Head of caudate nucleus (tissue), 42 donors: ENCODE measurements around the gene SLC10A7.

Source experiments
- DNase-seq, 42 donors: peaks; one replicate each; pipeline versions ENCODE4 v3.0.0 to v3.0.0-alpha.2; 2020 to 2021; ENCODE audit warnings: mixed read lengths in 7 of 42
- intact Hi-C: fragments of 100-400 bp; cut with DNase I; formaldehyde crosslinking; loops from one replicate; pipeline ENCODE4 v1.15.0; 2022

Gene SLC10A7

DNA sequence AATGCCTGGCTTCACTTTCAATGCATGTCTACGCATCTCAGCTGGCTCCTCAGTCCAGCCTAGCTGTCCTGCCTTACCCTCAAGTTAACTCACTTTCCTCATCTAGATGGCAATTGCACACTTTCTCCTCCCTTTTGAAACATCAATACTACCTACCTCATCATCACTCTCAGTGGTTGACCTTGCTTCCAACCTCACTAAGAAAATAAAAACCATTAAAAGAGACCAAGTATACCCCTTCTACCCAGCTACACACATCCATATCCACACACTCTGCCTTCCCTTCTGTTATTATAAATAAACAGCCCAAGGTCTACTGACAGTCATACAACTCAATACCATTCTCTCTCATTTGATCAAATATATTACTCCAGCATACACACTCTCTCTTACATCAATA lies 21.5 kb downstream of the SLC10A7 start:
- no peak for DNase-seq
- intact Hi-C loops, result no loop called here

DNA sequence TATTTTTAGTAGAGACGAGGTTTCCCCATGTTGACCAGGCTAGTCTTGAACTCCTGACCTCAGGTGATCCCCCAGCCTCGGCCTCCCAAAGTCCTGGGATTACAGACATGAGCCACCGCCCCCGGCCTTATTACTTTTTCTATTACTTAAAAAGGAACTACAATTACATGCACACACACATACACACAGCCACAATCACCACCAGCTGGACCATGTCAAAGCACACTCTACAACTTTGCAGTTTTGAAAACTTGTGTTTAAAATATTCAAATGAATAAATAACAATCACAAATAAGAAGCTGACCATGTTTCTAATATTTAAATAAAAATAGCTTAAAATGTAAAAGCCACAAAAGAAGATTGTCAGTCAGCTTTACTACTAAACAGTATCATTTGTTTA lies 23.4 kb downstream of the SLC10A7 start:
- no peak for DNase-seq
- intact Hi-C loops, result no loop called here

DNA sequence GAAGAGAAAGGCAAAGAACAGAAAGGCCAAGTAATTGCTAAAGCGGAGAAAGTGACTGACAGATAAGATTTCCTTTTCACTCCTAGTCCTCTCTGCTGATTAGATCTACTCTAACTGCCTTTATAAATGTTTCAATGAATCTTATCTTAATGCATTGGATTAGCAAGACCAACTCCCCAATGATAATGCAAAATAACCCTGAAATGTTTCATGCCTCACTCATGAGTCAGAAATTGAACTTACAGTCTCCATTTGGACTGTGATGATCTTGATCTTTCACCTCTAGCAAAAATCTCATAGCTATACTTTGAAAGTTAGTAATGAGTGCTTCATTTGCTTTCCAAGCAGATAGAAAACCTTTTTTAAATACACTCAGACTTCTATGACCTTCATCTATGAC lies 26.5 kb downstream of the SLC10A7 start:
- intact Hi-C loops, result no loop called here

DNA sequence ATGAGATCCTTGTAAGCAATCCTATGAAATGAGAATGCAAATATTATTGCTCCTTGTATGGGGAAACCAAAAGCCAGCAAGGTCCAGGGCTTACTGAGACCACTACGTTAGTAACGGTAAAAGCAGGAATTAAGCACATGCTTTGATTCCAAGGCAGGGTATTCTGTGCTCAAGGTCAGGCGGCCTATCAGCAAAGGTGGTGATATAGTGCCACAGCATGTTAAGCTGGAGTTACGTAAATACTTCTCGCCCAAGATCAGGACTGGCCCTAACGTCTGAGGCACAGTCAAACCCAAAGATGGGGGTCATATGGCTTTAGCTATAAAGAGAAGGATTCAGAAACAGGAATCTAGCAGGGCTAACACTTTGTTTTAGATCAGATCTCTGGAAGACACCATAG lies 27.6 kb downstream of the SLC10A7 start:
- intact Hi-C loops, result no loop called here
- no peak for DNase-seq

More for the DNA sequence above, 26.5 kb downstream of the SLC10A7 start:
- DNase-seq, result no peak

DNA sequence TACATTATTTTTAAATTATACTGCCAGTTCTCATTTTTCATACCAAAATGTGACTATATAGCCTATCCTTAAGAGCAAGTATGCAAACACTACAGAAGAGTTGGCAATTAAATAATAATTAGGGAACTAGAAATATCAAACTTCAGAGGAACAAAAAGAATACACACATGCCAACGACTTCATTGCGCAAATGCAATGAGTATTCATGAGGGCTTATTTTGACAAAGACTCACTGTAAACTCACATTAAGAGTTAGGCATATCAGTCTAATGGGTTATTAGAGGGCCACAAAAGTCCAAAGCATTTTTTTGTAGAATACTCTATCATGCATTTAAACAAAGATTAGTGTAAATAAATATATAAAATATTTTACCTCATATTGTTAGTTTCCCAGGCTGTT lies 31.6 kb downstream of the SLC10A7 start:
- DNase-seq, result no peak
- intact Hi-C loops, result no loop called here

DNA sequence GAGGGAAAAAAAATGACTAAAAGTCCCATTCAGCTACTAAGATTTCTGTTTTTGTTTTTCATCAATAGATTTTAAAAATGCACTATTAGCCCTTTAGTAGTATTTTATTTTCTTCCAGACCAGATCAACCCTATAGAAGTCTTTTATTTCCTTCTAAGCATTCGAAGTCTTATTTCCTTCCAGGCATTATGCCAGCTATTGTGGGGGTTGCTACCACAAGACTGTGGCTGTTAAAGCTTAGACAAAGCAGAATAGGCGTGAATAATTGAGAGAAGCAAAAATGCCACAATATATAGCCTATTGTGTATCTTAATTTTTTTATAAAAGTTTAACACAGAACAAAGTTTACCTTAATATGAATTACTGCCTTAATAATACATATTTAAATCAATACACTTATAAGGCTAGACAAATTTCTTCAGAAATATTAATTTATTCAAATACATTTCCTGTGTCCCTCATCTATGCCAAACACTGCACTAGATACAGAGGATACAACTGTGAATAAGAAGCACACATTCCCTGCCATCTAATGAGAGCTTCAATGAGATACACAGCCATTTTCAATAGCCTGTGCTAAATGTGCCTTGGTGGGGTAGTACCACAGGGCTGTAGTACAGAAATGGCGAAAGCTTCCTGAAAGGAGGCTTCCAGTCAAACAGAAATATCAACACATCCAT lies 33.1 kb downstream of the SLC10A7 start:
- intact Hi-C loops, result no loop called here
- DNase-seq, result no peak

DNA sequence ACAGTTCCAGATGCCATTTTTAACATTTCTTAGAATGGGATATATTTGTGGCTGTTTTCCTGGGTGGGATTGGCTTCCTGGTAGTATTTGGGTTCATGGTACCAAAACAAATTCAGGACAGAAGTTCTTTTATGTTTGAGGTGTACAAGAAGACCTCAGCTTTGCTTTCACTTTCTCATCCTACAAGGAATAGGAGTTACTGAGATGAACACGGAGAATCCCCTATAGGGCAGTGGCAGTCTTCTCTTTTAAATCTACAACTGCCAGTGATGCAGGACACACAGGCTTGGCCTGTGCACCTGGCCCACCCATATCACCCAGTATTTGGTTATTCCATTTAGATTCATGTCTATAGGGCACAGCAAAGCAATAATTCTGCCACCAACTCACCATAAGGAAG lies 35.2 kb downstream of the SLC10A7 start:
- DNase-seq, result no peak
- intact Hi-C loops, result no loop called here

DNA sequence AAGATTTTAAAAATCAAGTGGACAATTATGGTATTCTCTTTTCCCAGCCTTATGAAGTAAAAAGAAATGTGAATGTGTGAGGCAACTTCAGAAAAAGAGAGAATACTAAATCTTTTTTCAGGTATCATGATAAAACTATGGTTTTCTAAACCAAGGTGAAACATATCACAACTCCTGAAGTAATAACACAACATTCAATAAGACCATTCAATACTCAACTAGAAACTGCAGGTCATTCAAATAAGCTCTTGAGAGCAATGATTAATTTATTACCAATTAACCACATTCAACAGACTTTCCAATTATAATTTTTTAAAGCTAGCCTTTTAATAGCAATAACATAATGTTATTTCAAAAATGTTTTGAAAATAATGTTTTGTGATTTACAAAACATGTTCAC lies 35.8 kb downstream of the SLC10A7 start:
- no peak for DNase-seq
- intact Hi-C loops, result no loop called here

DNA sequence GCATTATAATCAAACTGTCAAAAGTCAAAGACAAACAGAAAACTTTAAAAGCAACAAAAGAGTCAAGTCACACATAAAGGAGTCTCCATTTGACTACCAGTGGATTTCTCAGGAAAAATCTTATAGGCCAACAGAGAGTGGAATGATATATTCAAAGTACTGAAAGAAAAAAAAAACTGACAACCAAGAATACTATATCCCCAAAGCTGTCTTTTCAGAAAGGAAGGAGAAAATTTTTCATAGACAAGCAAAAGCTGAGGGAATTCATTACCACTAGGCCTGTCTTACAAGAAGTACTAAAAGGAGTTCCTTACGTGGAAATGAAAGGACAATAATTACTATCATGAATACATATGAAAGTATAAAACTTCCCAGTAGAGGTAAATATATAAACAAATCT lies 39.0 kb downstream of the SLC10A7 start:
- intact Hi-C loops, result no loop called here
- DNase-seq, result no peak

DNA sequence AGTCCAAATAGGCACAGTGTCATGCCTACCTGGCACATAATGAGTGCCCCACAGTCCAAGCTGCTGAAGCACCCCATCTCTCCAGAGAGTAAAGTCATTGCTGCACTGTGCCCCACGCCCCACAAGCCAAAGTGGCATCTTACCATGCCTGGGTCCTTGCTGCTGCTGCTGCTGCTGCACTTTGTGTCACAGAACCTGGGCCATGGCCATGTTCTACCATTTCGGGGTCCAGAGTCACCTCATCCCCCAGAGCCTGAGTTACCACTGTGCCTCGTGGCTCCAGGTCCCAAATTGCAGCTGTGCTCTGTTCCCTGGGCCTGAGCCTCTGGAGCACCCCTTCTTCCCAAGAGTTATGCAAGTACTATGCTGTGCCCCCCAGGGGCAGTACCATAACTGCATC lies 40.5 kb downstream of the SLC10A7 start:
- intact Hi-C loops, result no loop called here
- no peak for DNase-seq

DNA sequence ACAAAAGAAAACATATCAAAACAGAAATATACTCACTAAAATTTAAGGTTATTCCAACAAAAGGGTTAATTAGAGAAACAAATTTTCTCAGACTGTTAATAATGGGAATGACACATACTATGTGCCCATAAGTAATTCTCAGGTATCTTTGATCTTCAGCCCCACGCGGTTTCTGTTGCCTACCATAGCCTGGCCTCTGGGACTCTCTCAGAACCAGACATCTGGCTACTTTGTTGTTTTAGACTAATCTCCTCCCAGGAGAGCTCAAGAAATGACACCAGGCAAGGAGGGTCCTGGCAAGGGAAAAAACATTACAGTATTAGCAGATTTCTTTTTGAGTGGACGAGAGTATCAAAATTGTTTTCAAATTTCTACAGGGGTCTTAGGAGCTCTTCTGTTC lies 43.7 kb downstream of the SLC10A7 start:
- no peak for DNase-seq
- intact Hi-C loops, result no loop called here

DNA sequence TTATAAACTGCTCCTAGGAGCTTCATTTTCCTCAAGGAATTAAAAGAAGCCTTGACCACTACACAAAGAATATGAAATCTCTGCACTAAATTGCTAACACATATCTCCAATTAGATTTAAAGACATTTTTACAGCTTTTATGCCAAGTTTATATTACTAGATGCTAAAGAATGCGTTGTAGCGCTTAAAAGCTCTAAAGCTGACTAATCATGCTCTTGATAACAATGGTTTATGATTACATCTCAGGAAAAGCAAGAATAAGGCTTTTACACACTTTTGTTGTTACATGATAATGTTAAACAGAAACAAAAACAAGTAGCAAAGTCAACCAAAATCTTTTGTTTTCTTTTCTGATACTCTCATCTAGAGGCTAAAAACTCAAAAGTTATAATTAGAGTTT lies 44.7 kb downstream of the SLC10A7 start:
- intact Hi-C loops, result no loop called here
- no peak for DNase-seq

DNA sequence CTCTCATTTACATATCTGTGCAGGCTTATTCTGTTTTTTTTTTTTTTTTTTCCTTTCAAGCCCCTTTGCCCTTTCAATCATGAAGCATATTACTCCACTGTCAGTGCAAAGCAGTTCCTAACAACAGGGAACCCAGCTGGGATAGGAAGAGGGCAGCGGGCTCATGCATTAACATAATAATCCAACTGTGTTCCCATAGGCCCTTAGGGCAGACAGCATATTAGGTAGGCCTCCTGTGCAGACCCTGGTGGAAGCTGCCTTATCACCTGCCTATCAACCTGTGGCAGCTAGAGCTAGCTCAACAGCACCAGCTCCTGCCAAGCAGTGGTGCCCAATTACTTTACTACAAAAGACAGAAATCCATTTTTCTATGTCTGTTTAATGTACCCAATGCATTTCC lies 49.3 kb downstream of the SLC10A7 start:
- intact Hi-C loops, result no loop called here
- DNase-seq, result no peak

DNA sequence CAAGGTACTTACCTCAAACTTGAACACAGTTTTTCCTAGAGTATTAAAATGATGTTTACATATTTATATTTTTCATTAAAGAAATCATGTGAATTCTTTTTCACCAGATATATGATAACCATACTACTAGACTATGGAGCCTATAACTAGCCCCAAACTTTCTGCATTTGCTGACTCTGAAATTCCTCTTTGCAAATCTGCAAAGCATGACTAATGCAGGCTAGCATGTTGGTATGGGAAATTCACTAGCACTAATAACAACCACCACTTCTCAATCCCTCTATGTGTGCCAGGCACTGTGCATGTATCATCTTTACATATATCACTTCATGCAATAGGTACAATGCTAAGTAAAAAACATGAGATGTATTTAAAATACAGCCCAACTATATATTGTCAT lies 51.1 kb downstream of the SLC10A7 start:
- no peak for DNase-seq
- intact Hi-C loops, result no loop called here

DNA sequence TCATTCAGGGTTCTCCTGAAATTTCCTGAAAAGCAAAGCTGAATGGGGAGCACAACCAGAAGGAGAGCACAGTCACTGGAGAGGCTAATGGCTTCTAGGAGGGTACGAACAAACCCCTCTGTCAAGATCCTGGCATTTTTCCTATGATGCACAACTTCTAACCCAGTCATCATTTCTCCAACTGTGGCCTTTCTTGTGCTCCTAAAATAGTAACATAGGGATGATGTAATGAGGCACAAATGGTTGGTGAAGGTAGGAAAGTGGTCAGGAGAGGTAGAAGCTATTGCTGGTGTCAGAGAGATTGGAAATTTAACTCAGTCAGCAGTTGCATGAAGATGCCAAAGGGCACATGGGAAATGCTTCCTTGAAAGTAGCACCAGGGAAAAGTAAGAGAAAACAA lies 52.7 kb downstream of the SLC10A7 start:
- intact Hi-C loops, result no loop called here
- DNase-seq, result no peak

DNA sequence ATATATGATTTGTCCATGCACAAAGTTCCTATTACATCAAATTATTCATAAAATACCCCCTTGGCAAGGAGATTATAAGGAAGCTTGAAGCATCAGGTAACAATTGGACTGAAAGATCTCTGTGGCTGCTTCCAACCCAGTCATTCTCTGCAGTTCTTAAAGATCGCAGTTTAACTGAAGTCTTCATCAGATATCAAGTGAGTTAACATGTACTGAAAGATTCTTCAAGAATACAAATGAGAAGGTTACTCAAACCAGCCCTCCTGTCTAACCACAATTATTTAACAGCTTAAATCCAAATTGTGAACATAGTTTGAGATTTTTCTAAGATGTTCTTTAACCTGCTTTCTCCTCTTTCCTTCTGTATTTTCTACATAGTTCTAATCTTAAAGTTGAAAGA lies 56.1 kb downstream of the SLC10A7 start:
- intact Hi-C loops, result no loop called here
- DNase-seq, result no peak

DNA sequence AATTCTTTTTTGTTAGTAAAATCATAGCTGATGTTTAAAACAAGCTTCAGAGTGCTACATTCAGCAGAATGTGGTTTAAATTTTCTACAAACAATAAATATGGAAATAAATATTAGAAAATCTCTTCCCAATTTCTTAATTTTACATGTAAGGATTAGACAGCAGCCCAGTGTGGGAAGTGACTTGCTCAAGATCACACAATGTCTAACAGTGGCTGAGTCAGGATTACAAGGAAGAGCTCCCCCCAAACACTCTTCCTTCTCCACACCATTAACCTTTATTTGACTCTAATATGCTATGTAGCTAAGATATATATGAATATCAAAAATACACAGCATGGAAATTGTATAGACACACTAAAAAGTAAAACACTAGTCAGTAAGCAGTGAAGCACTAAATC lies 59.5 kb downstream of the SLC10A7 start:
- no peak for DNase-seq
- intact Hi-C loops, result no loop called here

DNA sequence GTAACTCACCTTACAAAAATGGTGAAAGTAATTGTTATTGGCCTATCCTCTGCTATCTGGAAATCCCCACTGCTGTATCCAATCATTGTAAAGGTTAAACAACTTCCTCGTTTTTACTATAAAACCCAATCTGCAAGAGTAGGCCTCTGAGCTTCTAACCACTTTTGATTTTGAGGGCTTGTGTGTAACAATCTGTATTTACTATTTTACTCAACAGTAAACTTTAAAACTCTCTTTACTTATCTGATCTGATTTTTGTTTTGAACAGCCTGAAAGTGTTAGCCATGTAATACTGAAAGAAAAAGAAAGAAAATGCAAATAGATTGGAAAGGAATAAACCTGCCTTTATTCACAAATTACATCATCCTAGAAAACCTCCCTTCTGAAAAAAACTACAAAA lies 63.1 kb downstream of the SLC10A7 start:
- intact Hi-C loops, result no loop called here
- DNase-seq, result no peak

DNA sequence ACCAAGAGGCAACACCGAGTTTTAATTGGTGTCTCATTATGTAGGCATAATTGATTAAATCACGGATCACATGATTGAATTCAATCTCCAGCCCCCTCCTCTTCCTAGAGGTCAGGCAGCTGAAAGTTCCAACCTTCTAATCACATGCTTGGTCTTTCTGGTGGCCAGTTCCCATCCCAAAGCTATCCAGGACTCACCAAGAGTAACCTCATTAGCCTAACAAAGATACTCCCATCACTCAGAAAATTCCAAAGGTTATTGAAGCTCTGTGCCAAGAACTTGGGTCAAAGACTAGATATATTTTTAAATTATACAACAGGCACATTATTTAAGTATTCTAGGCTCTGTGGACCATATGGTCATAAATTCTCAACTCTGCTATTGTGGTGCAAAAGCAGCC lies 65.1 kb downstream of the SLC10A7 start:
- DNase-seq, result no peak
- intact Hi-C loops, result no loop called here

DNA sequence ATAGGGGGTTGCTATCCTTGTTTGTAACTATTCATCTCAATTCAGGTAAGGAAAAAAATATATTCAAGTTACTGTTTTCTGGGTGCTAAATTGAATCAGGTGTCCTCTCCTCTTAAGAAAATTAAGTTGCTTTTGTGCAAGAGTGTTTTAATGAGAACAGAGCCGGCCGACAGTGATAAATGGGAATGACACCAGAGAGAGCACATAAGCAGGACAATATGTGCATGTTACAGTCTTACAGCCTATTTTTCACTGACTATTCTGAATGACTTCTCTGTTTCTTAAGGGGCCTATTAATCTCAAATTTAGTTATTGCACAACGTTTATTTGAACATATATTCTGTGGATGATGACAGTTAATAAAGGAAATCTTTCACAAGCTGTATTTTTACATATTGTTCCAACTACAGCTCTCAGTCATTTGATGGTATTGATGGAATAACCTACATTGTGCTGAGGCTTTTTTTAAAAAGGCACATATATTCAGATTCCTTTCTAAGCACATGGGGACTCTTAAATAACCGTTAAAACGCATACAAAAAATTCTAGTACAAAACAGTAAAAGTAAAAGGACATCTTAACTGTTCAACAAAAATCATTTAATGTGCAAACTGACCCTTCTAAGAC lies 68.4 kb downstream of the SLC10A7 start:
- intact Hi-C loops, result no loop called here
- DNase-seq, result no peak

DNA sequence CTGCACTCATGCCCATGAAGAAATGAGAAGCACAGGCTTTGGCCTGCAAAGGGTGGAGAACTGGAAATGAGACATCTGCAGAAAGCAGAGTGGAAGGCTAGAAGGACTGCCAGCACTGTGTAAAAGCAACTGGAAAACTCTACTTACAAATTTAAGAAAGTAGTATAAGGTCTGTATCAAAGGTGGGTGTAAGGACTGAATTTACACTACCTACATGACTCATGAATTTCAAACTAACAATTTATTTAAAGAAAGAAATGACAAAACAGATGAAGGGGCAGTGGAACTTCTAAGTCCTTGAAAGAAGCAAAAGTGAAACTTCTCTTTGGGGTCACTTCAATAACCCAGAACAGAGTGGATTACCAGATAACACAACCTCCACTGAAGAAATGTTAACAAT lies 71.2 kb downstream of the SLC10A7 start:
- intact Hi-C loops, result no loop called here
- no peak for DNase-seq

DNA sequence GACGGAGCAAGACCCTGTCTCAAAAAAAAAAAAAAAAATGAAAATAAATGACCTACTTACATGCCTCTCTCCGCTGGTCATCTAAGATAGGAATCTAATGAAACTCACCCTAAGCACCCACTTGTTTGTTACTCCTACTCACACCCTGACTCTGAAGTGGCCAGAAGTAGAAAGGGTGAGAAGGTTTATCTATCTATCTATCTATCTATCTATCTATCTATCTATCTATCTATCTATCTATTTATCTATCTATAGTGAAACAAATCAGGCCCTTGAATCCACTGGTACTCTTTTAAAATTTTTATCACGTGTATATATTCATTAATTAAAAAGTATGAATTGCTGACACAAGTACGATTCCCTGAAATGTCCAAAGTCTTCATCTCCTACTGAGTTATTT lies 75.2 kb downstream of the SLC10A7 start:
- intact Hi-C loops, result no loop called here
- no peak for DNase-seq
